ENCODE results near the gene MSI2. TPM values are rescaled to one million over a fixed set of nuclear protein-coding genes. Genes with fewer than 3 reads are reported as not detected.
A peak's percentile ranks its signal among the peaks of the same experiment; 100 is the strongest.

Gene MSI2
- total and polyA plus RNA-seq, 9 of the 15 experiments (the other 6 are each of a cell fraction or from before 2014, with no cell fraction given), result 4.6 to 61.8 (median 42.4) TPM

- TF ChIP-seq ESRRA (IDR thresholded peaks at IDR 0.05; ENCODE audit: borderline replicate concordance, low read depth), result no peak
- TF ChIP-seq MAZ (CRISPR knock-in tag; conservative IDR thresholded peaks at IDR 0.05 in 1 of 2, IDR thresholded peaks at IDR 0.05 in 1 of 2), result no peak
- no peak for TF ChIP-seq HNRNPH1 (optimal IDR thresholded peaks at IDR 0.05; ENCODE audit: low read depth, low read length)
- TF ChIP-seq TCF3 (CRISPR knock-in tag; IDR thresholded peaks at IDR 0.05), result peak; percentile 27; the same call in 1 of the 2 replicates
- no peak for TF ChIP-seq PHTF2 (CRISPR knock-in tag; IDR thresholded peaks at IDR 0.05)
- no peak for TF ChIP-seq STAT6 (CRISPR knock-in tag; IDR thresholded peaks at IDR 0.05)
- peak; percentile 45 for TF ChIP-seq VEZF1 (CRISPR knock-in tag; IDR thresholded peaks at IDR 0.05)
- no peak for TF ChIP-seq ZFPM2 (CRISPR knock-in tag; IDR thresholded peaks at IDR 0.05)
- TF ChIP-seq PHF8 (IDR thresholded peaks at IDR 0.05; ENCODE audit: borderline replicate concordance, low read length), result peak; percentile 15; the same call in 1 of the 2 replicates
- TF ChIP-seq BHLHE40 (IDR thresholded peaks at IDR 0.05; ENCODE audit: low read length), result no peak
- no peak for TF ChIP-seq HDAC3 (IDR thresholded peaks at IDR 0.05; ENCODE audit: borderline replicate concordance, partially characterized antibody)
- TF ChIP-seq ZNF124 (CRISPR knock-in tag; IDR thresholded peaks at IDR 0.05), result no peak
- TF ChIP-seq CREBBP (IDR thresholded peaks at IDR 0.05; ENCODE audit: low read depth, low read length), result no peak
- peak; percentile 80 for TF ChIP-seq CREB1 (IDR thresholded peaks at IDR 0.05)
- peak; percentile 26; the same call in 1 of the 2 replicates for TF ChIP-seq CREB1 (CRISPR knock-in tag; IDR thresholded peaks at IDR 0.05)
- peak; percentile 87 for TF ChIP-seq CEBPG (CRISPR knock-in tag; IDR thresholded peaks at IDR 0.05)
- peak; percentile 92 to 97 for TF ChIP-seq CEBPG (tag; conservative IDR thresholded peaks at IDR 0.05 in 1 of 2, IDR thresholded peaks at IDR 0.05 in 1 of 2)
- peak; percentile 61; the same call in 1 of the 2 replicates for TF ChIP-seq ZNF316 (IDR thresholded peaks at IDR 0.05)
- peak; percentile 91 for TF ChIP-seq JUN (IDR thresholded peaks at IDR 0.05; ENCODE audit: borderline replicate concordance, low read depth, low read length)
- no peak; the same call in 1 of the 2 replicates for TF ChIP-seq JUN (CRISPR knock-in tag; IDR thresholded peaks at IDR 0.05; ENCODE audit: borderline replicate concordance)
- TF ChIP-seq RBM22 (IDR thresholded peaks at IDR 0.05; ENCODE audit: low read depth, low read length, poor library complexity, severe bottlenecking), result no peak
- TF ChIP-seq ZNF263 (CRISPR knock-in tag; IDR thresholded peaks at IDR 0.05; ENCODE audit: borderline replicate concordance), result no peak
- TF ChIP-seq IRF1 (CRISPR knock-in tag; IDR thresholded peaks at IDR 0.05; ENCODE audit: borderline replicate concordance), result no peak
- TF ChIP-seq NFATC3 (IDR thresholded peaks at IDR 0.05), result no peak
Measured at GRCh38 chr17:57541472-57542394, 285.4 kb downstream of the MSI2 start (continued).

Measured in K562 (cell line).